ENCODE results near the gene AFAP1L2.

- TF ChIP-seq POLR2A (IDR thresholded peaks at IDR 0.05) (no peak), CTCF (IDR thresholded peaks at IDR 0.05) (no peak)
Observed at GRCh38 chr10:114372179-114372578, 32.1 kb downstream of the AFAP1L2 start.

Measured in vagina (tissue), 2 donors.